Neural progenitor cell (in vitro differentiated cells): ENCODE measurements around the gene OR5H2.

Source experiments
- CTCF ChIP-seq: fragments of 200-600 bp; sonication (generic); IDR thresholded peaks from 2 replicates; pipeline ENCODE4 v1.5.1; 2017; ENCODE audit warnings: antibody characterized with exemption, mild to moderate bottlenecking
- EZH2 ChIP-seq: fragments of 200-600 bp; sonication (generic); IDR thresholded peaks from 2 replicates; pipeline ENCODE4 v1.6.1; 2017; ENCODE audit warnings: antibody characterized with exemption, mild to moderate bottlenecking, moderate library complexity
- EZH2phosphoT487 ChIP-seq: fragments of 200-600 bp; sonication (generic); IDR thresholded peaks from 2 replicates; pipeline ENCODE4 v1.6.1; 2017; ENCODE audit warnings: antibody characterized with exemption

GRCh38 chr3:98242155-98242554, 40.1 kb upstream of the OR5H2 start:
- no peak for TF ChIP-seq CTCF
- TF ChIP-seq EZH2, result no peak
- TF ChIP-seq EZH2phosphoT487, result peak; percentile 91
